PC-3 (cell line): Measurements from ENCODE around the gene AKAP9.

Source experiments
- CTCF ChIP-seq: fragments of 300-600 bp; sonication (generic); conservative IDR thresholded peaks from 2 replicates; pipeline ENCODE4 v1.5.1; 2017; ENCODE audit warnings: antibody characterized with exemption, low read depth, mild to moderate bottlenecking, low read length
- EZH2 ChIP-seq: fragments of 300-600 bp; sonication (generic); IDR thresholded peaks from one replicate; pipeline ENCODE4 v1.6.1; 2017; ENCODE audit warnings: antibody characterized with exemption, mild to moderate bottlenecking, low read length; ENCODE audit not compliant: unreplicated experiment

GRCh38 chr7:91957823-91958222, 17.2 kb downstream of the AKAP9 start:
- TF ChIP-seq CTCF, result no peak
- no peak for TF ChIP-seq EZH2
